GM12874 (cell line): ENCODE data around the gene LGALSL.

Source experiments
- CTCF ChIP-seq: IDR thresholded peaks from 2 replicates; pipeline ENCODE4 v1.5.1; 2011; ENCODE audit warnings: low read depth, mild to moderate bottlenecking, control low read depth, low read length, moderate library complexity; ENCODE audit not compliant: insufficient read depth

The LGALSL gene

GRCh38 chr2:64414736-64415435, 39.1 kb upstream of the LGALSL start:
- TF ChIP-seq CTCF = no peak

- no peak for TF ChIP-seq CTCF
Measured at GRCh38 chr2:64417624-64418023, 36.3 kb upstream of the LGALSL start.

GRCh38 chr2:64419596-64420165, 34.3 kb upstream of the LGALSL start:
- no peak for TF ChIP-seq CTCF

- TF ChIP-seq CTCF = no peak
Measured at GRCh38 chr2:64420677-64421076, 33.3 kb upstream of the LGALSL start.

- TF ChIP-seq CTCF = no peak
Measured at GRCh38 chr2:64421201-64421600, 32.8 kb upstream of the LGALSL start.

GRCh38 chr2:64422466-64422865, 31.5 kb upstream of the LGALSL start:
- no peak for TF ChIP-seq CTCF

GRCh38 chr2:64423303-64423702, 30.7 kb upstream of the LGALSL start:
- TF ChIP-seq CTCF = no peak
